ENCODE data around the gene GPR35.

Gene GPR35

GRCh38 chr2:240645801-240646175 is 20.5 kb downstream of the GPR35 start:
- no peak for DNase-seq (ENCODE audit: extremely low read depth, insufficient read length)
- no peak overlapping the region for H3K4me3 ChIP-seq (replicated peaks; ENCODE audit: low read depth, low read length)

GRCh38 chr2:240646176-240646899 is 21.1 kb downstream of the GPR35 start:
- Histone ChIP-seq H3K36me3 (ENCODE audit: control insufficient read depth, insufficient read depth, low read length) (no peaks in the 10 kb centered on the region), H3K27me3 (replicated peaks; ENCODE audit: control insufficient read depth, insufficient read depth, low read length) (no peaks in the 10 kb centered on the region), H3K4me3 (replicated peaks; ENCODE audit: low read depth, low read length) (no peak overlapping the region)
- DNase-seq (ENCODE audit: extremely low read depth, insufficient read length) = no peak
- TF ChIP-seq CTCF (IDR thresholded peaks at IDR 0.05; ENCODE audit: insufficient read depth, low read length, poor library complexity, severe bottlenecking) = no peak

More at GRCh38 chr2:240645801-240646175, 20.5 kb downstream of the GPR35 start:
- TF ChIP-seq CTCF (IDR thresholded peaks at IDR 0.05; ENCODE audit: insufficient read depth, low read length, poor library complexity, severe bottlenecking) = no peak
- Histone ChIP-seq H3K27me3 (replicated peaks; ENCODE audit: control insufficient read depth, insufficient read depth, low read length) (no peaks in the 10 kb centered on the region), H3K36me3 (ENCODE audit: control insufficient read depth, insufficient read depth, low read length) (no peaks in the 10 kb centered on the region)

DNA sequence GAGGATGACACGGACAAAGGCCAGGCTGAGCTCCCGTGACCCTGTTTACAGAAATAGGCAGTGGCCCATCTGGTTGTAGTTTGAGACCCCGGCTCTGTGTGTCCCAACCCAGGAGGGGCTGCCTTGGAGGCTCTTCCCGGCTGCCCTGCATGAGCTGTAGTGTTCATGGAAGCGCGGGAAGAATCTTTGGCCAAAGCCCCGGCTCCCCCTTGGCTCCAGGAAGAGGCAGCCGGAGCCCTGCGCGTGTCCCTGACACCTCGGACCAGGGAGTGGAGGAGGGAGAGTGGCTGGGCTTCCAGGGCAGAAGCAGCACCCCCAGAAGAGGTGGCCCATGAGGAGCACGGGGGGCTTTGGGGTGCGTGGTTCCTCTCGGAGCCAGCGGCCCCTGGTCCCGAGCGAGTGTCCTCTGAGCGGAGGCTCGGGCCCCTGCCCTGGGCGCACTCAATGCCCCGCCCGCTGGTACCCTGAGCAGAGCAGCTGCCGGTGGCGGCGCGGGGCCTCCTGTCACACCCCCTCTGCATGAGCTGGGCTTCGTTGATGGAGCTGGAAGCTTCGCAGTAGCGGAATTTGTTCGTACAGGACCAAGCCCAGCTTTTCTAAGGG is 21.7 kb downstream of the GPR35 start:
- TF ChIP-seq CTCF (IDR thresholded peaks at IDR 0.05; ENCODE audit: insufficient read depth, low read length, poor library complexity, severe bottlenecking) = no peak
- Histone ChIP-seq H3K4me3 (replicated peaks; ENCODE audit: low read depth, low read length) (no peak overlapping the region), H3K36me3 (ENCODE audit: control insufficient read depth, insufficient read depth, low read length) (no peaks in the 10 kb centered on the region), H3K27me3 (replicated peaks; ENCODE audit: control insufficient read depth, insufficient read depth, low read length) (no peaks in the 10 kb centered on the region)
- no peak for DNase-seq (ENCODE audit: extremely low read depth, insufficient read length)

GRCh38 chr2:240647503-240648154 is 22.3 kb downstream of the GPR35 start:
- TF ChIP-seq CTCF (IDR thresholded peaks at IDR 0.05; ENCODE audit: insufficient read depth, low read length, poor library complexity, severe bottlenecking) = no peak
- Histone ChIP-seq H3K27me3 (replicated peaks; ENCODE audit: control insufficient read depth, insufficient read depth, low read length) (no peaks in the 10 kb centered on the region), H3K4me3 (replicated peaks; ENCODE audit: low read depth, low read length) (no peak overlapping the region), H3K36me3 (ENCODE audit: control insufficient read depth, insufficient read depth, low read length) (no peaks in the 10 kb centered on the region)
- no peak for DNase-seq (ENCODE audit: extremely low read depth, insufficient read length)

DNA sequence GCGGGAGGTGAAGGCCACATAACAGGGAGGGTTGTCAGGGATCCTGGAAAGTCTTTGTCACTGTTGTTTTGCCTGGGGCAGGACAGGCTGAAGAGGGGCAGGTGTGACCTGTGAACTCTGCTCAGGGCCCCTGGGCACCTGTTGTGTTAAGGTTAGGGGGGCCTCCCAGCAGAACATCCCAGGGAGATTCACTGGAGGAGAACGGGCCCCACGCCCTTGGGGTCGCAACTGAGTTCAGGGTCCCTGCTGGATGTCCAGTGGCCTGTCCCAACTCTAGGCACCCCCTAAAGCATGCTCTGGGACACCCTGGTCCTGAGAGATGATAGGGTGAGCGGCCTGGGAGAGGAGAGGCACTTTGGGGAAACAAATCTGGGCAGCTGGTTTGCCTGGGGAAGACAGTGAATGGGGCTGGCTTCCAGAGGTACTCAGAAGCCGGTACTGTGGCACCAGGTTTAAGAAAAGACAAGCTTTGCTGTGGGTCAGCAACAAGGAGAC is 22.9 kb downstream of the GPR35 start:
- DNase-seq (ENCODE audit: extremely low read depth, insufficient read length) = no peak
- Histone ChIP-seq H3K27me3 (replicated peaks; ENCODE audit: control insufficient read depth, insufficient read depth, low read length) (no peaks in the 10 kb centered on the region), H3K36me3 (ENCODE audit: control insufficient read depth, insufficient read depth, low read length) (no peaks in the 10 kb centered on the region), H3K4me3 (replicated peaks; ENCODE audit: low read depth, low read length) (no peak overlapping the region)
- TF ChIP-seq CTCF (IDR thresholded peaks at IDR 0.05; ENCODE audit: insufficient read depth, low read length, poor library complexity, severe bottlenecking) = no peak
